Osteoblast (primary cell): ENCODE measurements around the gene ACTRT2. TPM values are rescaled to one million over a fixed set of nuclear protein-coding genes. Genes with fewer than 3 reads are reported as not detected.

Source experiments
- DNase-seq: peaks from one replicate; pipeline ENCODE4 v3.0.0; 2011; ENCODE audit warnings: low spot score, mixed read lengths; ENCODE audit not compliant: insufficient read length; ENCODE audit errors: missing footprints
- H2AFZ ChIP-seq: 2 replicates; pipeline ENCODE4 v1.6.0; 2011; ENCODE audit warnings: mild to moderate bottlenecking, low read length
- H3K27ac ChIP-seq: 2 replicates; pipeline ENCODE4 v1.5.1; 2011; ENCODE audit warnings: mild to moderate bottlenecking, low read depth, low read length, moderate library complexity
- H3K27me3 ChIP-seq: 2 replicates; pipeline ENCODE4 v1.6.0; 2012; ENCODE audit warnings: mild to moderate bottlenecking, control low read depth, inconsistent platforms, low read length, moderate library complexity; ENCODE audit not compliant: insufficient read depth
- H3K36me3 ChIP-seq: 2 replicates; pipeline ENCODE4 v1.5.1; 2011; ENCODE audit warnings: mild to moderate bottlenecking, low read length, control low read depth, moderate library complexity; ENCODE audit not compliant: insufficient read depth
- H3K4me1 ChIP-seq: 2 replicates; pipeline ENCODE4 v1.5.1; 2011; ENCODE audit warnings: mild to moderate bottlenecking, low read length, control low read depth, moderate library complexity; ENCODE audit not compliant: insufficient read depth
- H3K4me2 ChIP-seq: 2 replicates; pipeline ENCODE4 v1.6.0; 2011; ENCODE audit warnings: mild to moderate bottlenecking, low read length; ENCODE audit not compliant: insufficient read depth
- H3K4me3 ChIP-seq: fragments of 200-600 bp; sonication (generic); 3 replicates; pipeline ENCODE4 v1.5.1; 2012; ENCODE audit warnings: mild to moderate bottlenecking, low read length, inconsistent platforms; ENCODE audit not compliant: insufficient read depth
- H3K79me2 ChIP-seq: 2 replicates; pipeline ENCODE4 v1.6.0; 2012; ENCODE audit warnings: mild to moderate bottlenecking, low read length, control low read depth, inconsistent platforms; ENCODE audit not compliant: insufficient read depth
- H3K9me3 ChIP-seq: 2 replicates; pipeline ENCODE4 v1.5.1; 2011; ENCODE audit warnings: low read depth, low read length, control low read depth
- H4K20me1 ChIP-seq: 2 replicates; pipeline ENCODE4 v1.6.0; 2012; ENCODE audit warnings: mild to moderate bottlenecking, low read length, control low read depth; ENCODE audit not compliant: insufficient read depth
- CTCF ChIP-seq: IDR thresholded peaks from 2 replicates; pipeline ENCODE4 v1.5.1; 2011; ENCODE audit warnings: mild to moderate bottlenecking, low read depth, low read length, moderate library complexity; ENCODE audit errors: extremely low read depth
- total RNA-seq: library from RNA; depleted of rRNA; stranded (reverse); fragments of >200 nt; gene quantifications from 2 replicates; pipeline ENCODE4 v1.2.3, GENCODE V29; 2012

Gene ACTRT2
- total RNA-seq, 1 donor = not detected

GRCh38 chr1:3019516-3020051 lies 1.7 kb upstream of the ACTRT2 start:
- H3K27ac ChIP-seq = no peak overlapping the region
- peak; percentile 85 for DNase-seq
- H3K36me3 ChIP-seq = no peaks in the 10 kb centered on the region
- no peak for TF ChIP-seq CTCF
- H3K27me3 ChIP-seq = no peaks in the 10 kb centered on the region
- H3K4me3 ChIP-seq = no peak overlapping the region
- H4K20me1 ChIP-seq = no peaks in the 10 kb centered on the region
- no peaks in the 10 kb centered on the region for H3K9me3 ChIP-seq
- H3K79me2 ChIP-seq = no peaks in the 10 kb centered on the region
- no peak overlapping the region for H3K4me2 ChIP-seq
- H3K4me1 ChIP-seq = no peaks in the 10 kb centered on the region
- no peak overlapping the region for H2AFZ ChIP-seq

GRCh38 chr1:3020263-3020909 lies 881 bp upstream of the ACTRT2 start:
- Histone ChIP-seq H3K4me1 (no peaks in the 10 kb centered on the region), H3K27ac (no peak overlapping the region), H2AFZ (no peak overlapping the region), H3K4me3 (no peak overlapping the region), H3K4me2 (no peak overlapping the region), H4K20me1 (no peaks in the 10 kb centered on the region), H3K36me3 (no peaks in the 10 kb centered on the region), H3K9me3 (no peaks in the 10 kb centered on the region), H3K79me2 (no peaks in the 10 kb centered on the region), H3K27me3 (no peaks in the 10 kb centered on the region)
- TF ChIP-seq CTCF = no peak
- peak; percentile 77 for DNase-seq

DNA sequence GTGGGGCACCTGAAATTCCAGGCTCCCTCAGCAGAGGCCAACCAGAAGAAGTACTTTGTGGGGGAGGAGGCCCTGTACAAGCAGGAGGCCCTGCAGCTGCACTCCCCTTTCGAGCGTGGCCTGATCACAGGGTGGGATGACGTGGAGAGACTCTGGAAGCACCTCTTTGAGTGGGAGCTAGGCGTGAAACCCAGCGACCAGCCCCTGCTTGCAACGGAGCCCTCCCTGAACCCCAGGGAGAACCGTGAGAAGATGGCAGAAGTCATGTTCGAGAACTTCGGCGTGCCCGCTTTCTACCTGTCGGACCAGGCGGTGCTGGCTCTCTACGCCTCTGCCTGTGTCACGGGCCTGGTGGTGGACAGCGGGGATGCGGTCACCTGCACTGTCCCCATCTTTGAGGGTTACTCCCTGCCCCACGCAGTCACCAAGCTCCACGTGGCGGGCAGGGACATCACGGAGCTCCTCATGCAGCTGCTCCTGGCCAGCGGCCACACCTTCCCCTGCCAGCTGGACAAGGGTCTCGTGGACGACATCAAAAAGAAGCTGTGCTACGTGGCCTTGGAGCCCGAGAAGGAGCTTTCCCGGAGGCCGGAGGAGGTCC lies 634 bp downstream of the ACTRT2 start:
- Histone ChIP-seq H2AFZ (no peak overlapping the region), H3K27me3 (no peaks in the 10 kb centered on the region), H3K9me3 (no peaks in the 10 kb centered on the region), H3K27ac (no peak overlapping the region), H3K4me3 (no peak overlapping the region), H3K4me1 (no peaks in the 10 kb centered on the region), H3K79me2 (no peaks in the 10 kb centered on the region), H4K20me1 (no peaks in the 10 kb centered on the region), H3K4me2 (no peak overlapping the region), H3K36me3 (no peaks in the 10 kb centered on the region)
- TF ChIP-seq CTCF = no peak
- DNase-seq = peak; percentile 77

DNA sequence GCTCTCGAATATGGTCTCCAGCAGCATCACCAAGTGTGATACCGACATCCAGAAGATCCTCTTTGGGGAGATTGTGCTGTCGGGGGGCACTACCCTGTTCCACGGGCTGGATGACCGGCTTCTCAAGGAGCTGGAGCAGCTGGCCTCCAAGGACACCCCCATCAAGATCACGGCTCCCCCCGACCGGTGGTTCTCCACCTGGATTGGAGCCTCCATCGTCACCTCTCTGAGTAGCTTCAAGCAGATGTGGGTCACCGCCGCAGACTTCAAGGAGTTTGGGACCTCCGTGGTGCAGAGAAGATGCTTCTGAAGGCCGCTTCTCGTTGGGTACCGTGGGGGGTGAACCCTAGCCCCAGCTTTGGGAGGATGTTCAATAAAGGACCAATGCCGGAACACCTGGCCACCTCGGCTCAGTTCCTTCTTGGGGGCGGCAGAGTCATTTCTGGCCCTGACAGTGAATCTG lies 1.3 kb downstream of the ACTRT2 start:
- Histone ChIP-seq H2AFZ (no peak overlapping the region), H3K27ac (no peak overlapping the region), H3K36me3 (no peaks in the 10 kb centered on the region), H3K4me3 (no peak overlapping the region), H3K9me3 (no peaks in the 10 kb centered on the region), H3K4me1 (no peaks in the 10 kb centered on the region), H3K4me2 (no peak overlapping the region), H3K27me3 (no peaks in the 10 kb centered on the region), H3K79me2 (no peaks in the 10 kb centered on the region), H4K20me1 (no peaks in the 10 kb centered on the region)
- TF ChIP-seq CTCF = no peak
- DNase-seq = no peak
